Measurements from ENCODE around the gene TBCEL.

DNA sequence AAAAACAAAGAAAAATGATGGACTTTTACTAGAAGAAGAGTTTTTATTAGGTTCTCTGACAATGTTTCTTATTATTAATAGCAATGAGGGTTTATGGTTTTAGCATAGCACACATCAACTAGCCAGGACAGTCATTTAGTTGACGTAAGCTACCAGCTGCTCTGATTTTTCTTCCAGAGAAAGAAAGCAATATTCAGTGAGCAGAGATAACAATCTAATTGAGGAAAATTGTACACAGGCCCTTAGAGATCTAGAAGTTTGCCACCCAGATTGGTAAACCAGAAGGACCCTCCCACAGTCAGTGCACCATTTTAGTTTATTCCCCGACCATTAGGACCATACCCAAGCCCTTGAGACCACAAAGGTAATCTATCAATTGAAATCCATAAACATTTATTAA, 28.7 kb upstream of the TBCEL start:
- TF ChIP-seq, protein P1, sequence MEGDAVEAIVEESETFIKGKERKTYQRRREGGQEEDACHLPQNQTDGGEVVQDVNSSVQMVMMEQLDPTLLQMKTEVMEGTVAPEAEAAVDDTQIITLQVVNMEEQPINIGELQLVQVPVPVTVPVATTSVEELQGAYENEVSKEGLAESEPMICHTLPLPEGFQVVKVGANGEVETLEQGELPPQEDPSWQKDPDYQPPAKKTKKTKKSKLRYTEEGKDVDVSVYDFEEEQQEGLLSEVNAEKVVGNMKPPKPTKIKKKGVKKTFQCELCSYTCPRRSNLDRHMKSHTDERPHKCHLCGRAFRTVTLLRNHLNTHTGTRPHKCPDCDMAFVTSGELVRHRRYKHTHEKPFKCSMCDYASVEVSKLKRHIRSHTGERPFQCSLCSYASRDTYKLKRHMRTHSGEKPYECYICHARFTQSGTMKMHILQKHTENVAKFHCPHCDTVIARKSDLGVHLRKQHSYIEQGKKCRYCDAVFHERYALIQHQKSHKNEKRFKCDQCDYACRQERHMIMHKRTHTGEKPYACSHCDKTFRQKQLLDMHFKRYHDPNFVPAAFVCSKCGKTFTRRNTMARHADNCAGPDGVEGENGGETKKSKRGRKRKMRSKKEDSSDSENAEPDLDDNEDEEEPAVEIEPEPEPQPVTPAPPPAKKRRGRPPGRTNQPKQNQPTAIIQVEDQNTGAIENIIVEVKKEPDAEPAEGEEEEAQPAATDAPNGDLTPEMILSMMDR (IDR thresholded peaks at IDR 0.05; ENCODE audit: low read length): no peak
- TF ChIP-seq EZH2phosphoT487 (IDR thresholded peaks at IDR 0.05; ENCODE audit: low read length): no peak
